Measurements from ENCODE around the gene SNX25.

SNX25 gene

GRCh38 chr4:185382754-185383153 is 173.4 kb downstream of the SNX25 start:
- DNase-seq: no peak

DNA sequence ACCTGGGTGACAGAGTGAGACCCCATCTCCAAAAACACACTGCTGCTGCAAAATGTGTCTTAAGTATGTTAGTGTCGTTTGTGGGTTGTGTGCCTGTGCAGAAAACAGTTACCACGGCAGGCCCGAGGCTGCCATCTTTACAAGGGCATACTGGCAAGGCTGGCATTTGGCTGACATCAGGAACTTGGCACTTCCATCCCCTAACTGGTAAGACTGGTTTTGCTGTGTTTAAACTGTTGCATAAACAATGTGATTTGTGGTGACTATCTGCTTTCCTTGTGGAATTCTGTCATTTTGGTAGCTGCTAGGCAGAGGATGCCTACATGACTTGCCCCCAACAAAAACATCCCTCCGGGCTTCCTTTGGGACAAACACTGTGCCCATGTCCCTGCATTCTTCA is 174.1 kb downstream of the SNX25 start:
- DNase-seq: no peak

DNA sequence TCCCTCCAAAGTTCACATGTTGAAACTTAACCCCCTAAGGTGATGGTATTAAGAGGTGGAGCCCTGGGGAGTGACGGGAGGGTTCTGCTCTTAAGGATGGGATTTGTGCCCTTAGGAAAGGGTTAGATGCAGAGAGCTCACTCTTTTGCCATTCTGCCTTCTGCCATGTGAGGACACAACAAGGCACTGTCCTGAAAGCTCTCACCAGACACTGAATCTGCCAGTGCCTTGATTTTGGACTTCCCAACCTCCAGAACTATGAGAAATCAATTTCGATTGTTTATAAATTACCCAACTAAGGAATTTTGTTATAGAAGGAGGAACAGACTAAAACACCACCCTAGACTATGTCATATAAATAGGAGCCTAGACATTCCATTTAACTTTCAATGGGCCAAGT is 174.7 kb downstream of the SNX25 start:
- DNase-seq: no peak

DNA sequence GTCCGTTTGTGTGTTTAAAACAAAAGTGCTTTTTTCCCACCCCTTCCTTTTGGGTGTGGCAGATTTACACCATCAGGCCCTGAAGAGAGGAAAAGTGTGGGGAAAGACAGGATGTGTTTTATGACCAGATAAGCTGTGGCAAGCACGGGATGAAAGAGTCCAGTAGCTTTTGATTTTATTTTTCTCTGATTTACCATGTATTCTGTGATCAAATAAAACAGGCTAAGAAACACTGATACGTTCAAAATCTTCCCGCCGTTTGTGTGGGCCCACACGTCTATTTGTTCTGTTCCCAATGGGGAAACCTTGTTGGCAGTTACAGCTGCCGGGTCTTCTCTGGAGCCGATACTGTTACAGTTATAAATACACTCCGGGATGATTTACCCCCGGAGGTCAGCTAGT is 175.5 kb downstream of the SNX25 start:
- no peak for DNase-seq

DNA sequence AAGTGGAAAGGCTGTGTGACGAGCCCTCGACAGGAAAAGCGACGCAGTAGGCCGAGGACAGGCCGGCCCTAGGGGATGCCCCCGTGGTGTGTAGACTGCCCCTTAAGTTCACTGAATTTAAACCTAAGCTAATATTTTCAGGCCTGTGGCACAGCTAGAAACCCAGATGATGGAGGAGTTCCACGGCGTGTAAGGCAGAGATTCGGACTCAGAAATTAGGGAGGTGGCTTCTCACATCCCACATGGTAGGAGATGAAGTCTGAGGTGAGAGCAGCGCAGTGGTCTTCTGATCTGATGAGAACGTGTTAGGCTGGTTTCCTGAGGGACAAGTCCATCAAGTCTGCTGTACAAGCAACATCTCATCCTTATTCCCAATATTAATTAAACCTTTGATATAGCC is 178.6 kb downstream of the SNX25 start:
- DNase-seq: no peak

GRCh38 chr4:185390941-185391340 is 181.5 kb downstream of the SNX25 start:
- DNase-seq: no peak

GRCh38 chr4:185392156-185392555 is 182.8 kb downstream of the SNX25 start:
- DNase-seq: no peak

DNA sequence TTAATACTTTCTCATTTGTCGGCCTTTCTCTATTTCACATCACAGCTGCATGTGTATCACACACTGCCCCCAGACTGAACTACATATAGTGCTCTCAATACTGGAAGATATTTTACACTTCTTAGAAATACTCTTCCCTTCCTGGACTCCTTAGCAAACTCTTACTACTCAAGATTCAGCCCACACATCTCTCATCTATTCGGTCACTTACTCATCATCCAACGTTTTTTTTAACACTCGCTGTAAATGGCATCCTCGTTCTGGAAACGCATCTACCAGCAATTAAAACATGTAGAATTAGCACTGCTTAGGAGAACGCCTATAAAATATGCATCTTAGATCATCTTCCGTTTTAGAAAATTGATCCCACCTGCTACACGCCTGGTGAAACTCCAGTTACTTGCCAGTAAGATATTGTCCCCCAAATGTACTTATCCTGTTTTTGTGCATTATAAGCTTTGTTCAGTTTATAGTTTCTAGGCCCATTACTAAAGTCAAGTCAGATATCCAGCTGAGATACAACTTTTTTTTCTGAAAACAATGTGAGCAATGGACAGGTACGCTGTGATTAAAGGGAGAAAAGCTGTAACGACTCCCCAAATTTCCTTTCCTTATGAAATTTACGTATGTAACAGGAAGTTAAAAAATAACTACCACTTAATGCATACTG is 185.3 kb downstream of the SNX25 start:
- no peak for DNase-seq

DNA sequence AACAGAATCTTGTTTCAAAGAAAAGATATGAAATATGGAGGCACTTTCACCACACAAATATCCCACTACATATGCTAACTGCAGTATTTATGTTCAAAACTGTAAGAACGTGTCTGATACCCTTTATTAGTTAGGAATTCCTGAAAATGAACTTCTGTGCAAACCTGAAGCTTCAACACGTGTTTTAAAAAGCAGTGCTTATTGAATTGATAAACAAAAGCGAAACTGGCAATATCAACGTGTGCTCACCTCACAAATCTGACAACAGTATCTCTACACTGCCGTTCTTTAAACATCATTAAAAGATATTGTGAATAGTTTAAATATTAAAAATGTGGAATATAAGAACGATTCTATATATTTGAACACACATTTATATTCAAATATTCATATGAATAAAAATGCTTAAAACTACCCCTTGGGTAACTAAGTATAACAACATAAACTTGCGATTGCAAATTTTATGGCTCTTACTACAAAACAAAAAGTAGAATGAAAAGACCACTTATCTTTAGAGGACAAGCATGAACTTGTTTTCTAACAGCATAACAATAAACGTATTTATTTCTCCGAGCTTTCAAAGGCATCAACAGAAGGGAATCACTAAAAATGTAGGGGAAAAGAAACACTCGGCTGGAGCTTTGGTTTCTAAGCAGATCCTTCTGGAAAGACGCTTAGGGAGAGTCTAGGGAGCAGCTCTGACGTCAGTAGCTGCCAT is 186.0 kb downstream of the SNX25 start, which contains the start of gene LRP2BP:
Gene LRP2BP, minus strand, starts transcription at position 687 of the 718 bp plus-strand sequence. CDS start 17,738 bp downstream, outside the sequence.
- DNase-seq: no peak

GRCh38 chr4:185395956-185396723 is 186.7 kb downstream of the SNX25 start:
- peak; percentile 84 for DNase-seq

- no peak for DNase-seq
These were observed 187.5 kb downstream of the SNX25 start, which contains the start of gene ANKRD37 for GRCh38 chr4:185396724-185397385. TSS of gene ANKRD37 (plus strand) at chr4:185396841. CDS start at chr4:185396924, 83 bp downstream.

DNA sequence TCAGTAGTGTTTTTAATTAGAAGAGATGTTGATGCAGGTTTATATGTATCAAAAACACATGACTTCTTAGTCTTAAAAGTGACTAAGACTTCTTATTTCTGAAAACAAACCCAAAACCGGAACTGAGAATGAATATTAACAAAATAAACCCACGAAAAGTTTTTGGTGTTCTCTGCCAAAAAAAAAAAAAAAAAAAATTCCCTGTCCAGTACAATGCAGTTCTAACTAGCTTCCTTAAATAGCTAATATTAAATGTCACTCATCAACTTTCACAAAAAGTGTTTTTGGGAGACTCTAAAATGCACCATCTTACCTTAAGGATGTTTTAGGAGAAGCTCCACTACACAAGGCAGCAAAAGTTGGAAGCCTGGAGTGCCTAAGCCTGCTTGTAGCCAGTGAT is 189.2 kb downstream of the SNX25 start:
- DNase-seq: no peak

- no peak for DNase-seq
These were observed 190.1 kb downstream of the SNX25 start for GRCh38 chr4:185399466-185399865.

DNA sequence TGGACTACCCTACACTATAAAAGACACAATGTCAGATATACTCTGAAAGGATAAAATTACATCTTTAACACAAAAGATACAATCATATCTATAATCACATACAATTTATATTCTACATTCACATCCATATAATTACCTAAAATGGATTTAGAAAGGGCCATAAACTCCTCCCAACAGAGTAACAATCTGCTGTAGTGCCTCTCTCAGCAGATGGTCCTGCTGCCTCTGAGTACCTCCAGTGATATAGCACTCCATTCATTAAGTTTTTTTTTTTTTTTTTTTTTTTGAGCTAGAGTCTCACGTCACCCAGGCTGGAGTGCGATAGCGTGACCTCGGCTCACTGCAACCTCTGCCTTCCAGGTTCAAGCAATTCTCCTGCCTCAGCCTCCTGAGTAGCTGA is 194.6 kb downstream of the SNX25 start:
- peak; percentile 73 for DNase-seq

DNA sequence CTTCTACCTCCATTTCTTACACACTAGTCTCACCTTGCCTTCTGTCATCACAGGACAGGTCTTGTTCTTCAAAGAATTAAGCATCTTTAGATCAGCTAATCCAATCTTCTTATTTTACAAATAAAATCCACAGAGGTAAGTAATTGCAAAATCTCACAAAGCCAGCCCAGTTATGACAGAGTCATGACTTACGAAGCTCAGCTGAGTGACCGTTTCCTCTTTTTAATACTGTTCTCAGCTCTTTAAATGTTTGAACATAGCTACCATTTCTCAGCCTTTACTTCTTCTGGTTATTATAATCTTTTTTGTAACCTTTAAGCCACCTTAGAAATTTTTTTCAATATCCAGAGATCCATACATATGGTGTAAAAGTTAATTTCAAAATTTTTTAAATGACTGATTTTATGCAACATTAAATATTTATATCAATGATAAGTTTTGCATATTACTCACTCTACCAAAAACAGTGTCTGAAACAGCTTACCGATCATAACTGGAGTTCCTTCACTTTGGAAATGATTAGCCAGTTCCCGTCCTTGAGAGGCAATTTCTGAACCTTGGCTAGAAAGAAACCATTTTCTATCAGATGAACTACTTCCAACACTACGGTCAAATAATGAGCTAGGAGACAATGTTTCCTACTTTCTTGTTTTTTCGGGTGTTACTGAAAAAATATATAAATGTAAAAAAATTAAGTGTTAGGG is 196.1 kb downstream of the SNX25 start:
- DNase-seq: no peak

DNA sequence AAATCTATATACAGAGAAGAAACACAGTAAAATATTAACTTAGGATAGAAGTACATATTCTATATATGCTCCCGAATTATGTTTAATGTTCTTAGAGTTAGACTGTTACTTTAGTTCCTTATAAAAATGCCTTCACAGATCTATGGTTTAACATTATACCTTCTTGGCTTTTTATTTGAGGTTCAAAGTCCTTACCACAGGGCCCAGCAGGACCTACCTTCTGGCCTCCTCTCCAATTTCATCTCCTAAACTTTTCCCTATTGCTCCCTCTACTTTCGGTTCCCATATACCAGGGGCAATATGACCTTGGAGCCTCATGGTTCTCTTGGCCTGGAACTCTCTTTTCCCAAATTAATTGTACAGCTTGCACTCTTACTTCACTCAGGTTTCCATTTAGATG is 199.0 kb downstream of the SNX25 start:
- no peak for DNase-seq

- DNase-seq: no peak
These were observed 202.5 kb downstream of the SNX25 start for GRCh38 chr4:185411849-185412248.

- DNase-seq: no peak
These were observed 203.0 kb downstream of the SNX25 start for GRCh38 chr4:185412412-185412811.
